MG63 (cell line): ENCODE data around the gene RNF123. TPM values are rescaled to one million over a fixed set of nuclear protein-coding genes. Genes with fewer than 3 reads are reported as not detected.
"Not testable (repeated sequence)": the region's sequence is repeated elsewhere in the genome, so short reads cannot be mapped to it uniquely, and the experiment has no call there.

Experiments
- DNase-seq: peaks from one replicate; pipeline ENCODE4 v3.0.0-alpha.2; 2020
- H3K27me3 ChIP-seq: fragments of 250-450 bp; sonication (Bioruptor Pico); 2 replicates; pipeline ENCODE4 v1.5.1; 2020; ENCODE audit warnings: mild to moderate bottlenecking, moderate library complexity
- H3K36me3 ChIP-seq: fragments of 250-450 bp; sonication (Bioruptor Pico); 2 replicates; pipeline ENCODE4 v1.5.1; 2020; ENCODE audit warnings: mild to moderate bottlenecking, moderate library complexity
- H3K4me3 ChIP-seq: fragments of 250-450 bp; sonication (Bioruptor Pico); 2 replicates; pipeline ENCODE4 v1.5.1; 2020; ENCODE audit warnings: mild to moderate bottlenecking, moderate library complexity
- H3K9me3 ChIP-seq: fragments of 250-450 bp; sonication (Bioruptor Pico); 2 replicates; pipeline ENCODE4 v1.5.1; 2020; ENCODE audit warnings: mild to moderate bottlenecking, moderate library complexity
- total RNA-seq: library from RNA; depleted of rRNA; stranded (reverse); fragments of >200 nt; shearing (Covaris generic); gene quantifications from 2 replicates; pipeline ENCODE4 v1.2.3, GENCODE V29; 2014; ENCODE audit warnings: low replicate concordance

Gene RNF123
- total RNA-seq, 1 experiment from 2014 or later: 8.5 TPM

DNA sequence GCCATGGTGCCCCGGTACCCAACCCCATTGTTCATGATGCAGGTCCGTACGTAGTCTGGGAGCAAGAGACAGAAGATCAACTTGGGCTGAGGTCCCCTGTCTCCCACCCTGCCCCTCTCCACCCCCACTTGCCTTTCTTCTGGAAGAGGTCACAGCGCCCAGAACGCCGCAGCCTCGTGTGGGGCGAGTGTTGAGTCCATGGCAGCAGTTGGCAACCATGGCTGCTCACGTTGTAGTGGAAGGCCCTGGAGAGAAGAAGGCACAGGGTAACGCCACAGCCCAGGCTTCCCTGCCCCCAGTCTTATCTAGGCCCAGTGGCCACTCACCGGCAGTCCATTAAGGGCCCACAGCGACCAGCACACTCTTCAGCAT lies 1.9 kb upstream of the RNF123 start:
- not testable (repeated sequence) for H3K4me3 ChIP-seq, H3K9me3 ChIP-seq, H3K36me3 ChIP-seq, DNase-seq, H3K27me3 ChIP-seq

DNA sequence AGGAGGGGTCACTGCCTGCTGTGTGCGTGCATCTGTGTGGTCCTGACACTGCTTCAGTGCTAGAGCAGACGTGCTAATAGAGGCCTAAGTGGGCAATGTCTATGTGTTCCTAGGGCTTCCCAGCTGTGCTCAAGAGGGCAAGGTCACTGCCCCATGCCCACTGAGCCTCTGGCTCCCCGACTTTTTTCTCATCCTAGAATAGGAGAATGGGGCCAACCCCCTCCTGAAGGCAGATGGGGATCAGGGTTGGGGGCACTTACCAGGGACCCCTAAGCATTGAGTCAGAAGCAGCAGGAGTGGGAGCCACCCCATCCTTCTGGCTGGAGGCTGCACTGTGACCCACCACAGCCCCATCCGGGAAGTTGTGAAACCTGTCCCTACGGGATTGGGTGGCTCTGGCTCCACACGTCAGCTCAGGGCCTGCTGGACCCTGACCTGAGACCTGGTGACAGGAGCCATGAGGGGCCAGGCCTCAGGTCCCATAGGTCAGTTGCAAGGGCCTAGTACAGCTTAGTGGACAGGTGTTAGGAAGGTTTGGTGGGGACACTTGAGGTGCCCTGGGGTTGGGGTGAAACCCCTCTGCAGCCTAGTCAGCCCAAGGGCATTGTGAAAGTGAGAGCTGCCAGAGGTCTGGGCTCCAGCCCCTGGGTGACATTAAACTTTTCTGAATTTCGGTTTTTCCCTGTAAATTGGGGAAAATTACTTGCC lies 865 bp upstream of the RNF123 start:
- not testable (repeated sequence) for H3K9me3 ChIP-seq, H3K36me3 ChIP-seq, H3K27me3 ChIP-seq, DNase-seq
- peak overlapping the region; percentile 86 for H3K4me3 ChIP-seq

DNA sequence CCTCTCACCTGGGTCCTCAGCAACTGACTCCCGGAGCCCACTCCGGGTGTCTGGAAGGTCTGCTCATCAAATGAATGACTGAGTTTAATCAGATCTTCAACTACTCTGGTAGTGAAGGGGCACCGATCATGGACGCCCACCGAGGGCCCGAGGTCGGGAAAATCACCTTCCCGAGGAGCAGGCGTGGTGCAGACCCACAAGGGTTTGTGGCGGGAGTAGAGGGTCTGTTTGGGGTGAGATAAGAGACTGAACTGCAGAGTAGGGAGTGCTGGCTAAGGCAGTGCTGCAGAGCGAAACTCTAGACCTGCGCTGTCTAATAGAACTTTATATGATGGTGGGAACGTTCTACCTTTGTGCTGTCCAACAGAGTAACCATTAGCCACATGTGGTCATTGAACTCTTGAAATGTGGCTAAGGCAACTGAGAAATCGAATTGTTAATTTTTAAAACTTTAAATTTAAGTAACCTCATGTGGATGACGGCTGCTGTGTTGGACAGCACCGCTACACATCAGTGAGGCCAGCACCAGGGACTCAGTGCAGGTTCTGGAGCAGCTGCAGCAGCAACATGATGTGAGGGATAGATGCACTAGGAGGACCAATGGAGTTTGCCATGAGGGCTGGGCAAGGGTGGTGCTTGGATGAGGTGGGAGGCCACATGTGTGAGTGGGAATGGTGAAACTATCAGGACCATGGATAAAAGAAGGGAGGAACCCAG lies 709 bp downstream of the RNF123 start:
- not testable (repeated sequence) for DNase-seq, H3K36me3 ChIP-seq, H3K9me3 ChIP-seq, H3K27me3 ChIP-seq
- peak overlapping the region; percentile 86 for H3K4me3 ChIP-seq

DNA sequence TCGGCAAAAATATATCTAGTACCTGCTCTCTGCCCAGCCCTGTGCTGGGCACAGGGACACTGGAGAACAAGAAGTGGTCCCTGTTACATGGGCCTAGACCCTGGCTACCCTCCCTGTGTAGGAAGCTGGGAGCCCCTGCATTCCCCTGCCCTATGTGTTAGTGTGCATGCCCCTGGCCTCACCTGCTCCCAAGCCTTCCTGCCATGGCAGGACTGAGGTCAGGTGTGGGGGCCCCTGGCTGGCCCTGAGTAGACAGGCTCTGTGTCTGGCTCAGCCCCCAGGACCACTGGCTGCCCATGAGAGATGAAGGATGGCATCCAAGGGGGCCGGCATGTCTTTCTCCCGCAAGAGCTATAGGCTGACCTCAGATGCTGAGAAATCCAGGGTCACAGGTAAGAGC lies 1.5 kb downstream of the RNF123 start:
- not testable (repeated sequence) for DNase-seq, H3K4me3 ChIP-seq, H3K9me3 ChIP-seq, H3K27me3 ChIP-seq, H3K36me3 ChIP-seq

DNA sequence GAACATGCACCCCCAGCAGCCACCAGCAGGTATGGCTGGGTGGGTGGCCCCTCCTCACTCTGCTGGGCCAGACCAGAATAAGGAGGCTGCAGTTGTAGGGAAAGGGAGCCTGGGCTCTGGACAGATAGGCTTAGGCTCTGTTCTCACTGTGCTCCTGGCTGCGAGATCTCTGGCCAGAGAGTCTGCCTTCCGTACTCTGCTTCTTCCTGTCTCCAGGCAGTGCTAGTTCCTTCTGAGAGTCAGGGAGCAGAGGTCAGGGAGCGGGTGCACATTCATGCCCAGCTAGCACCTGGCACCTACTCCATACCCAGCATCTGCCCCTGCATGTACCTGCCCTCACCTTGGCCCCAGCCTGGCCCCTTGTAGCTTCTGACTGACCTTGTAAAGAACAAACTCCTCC lies 2.1 kb downstream of the RNF123 start:
- not testable (repeated sequence) for H3K4me3 ChIP-seq, DNase-seq, H3K27me3 ChIP-seq, H3K9me3 ChIP-seq, H3K36me3 ChIP-seq

DNA sequence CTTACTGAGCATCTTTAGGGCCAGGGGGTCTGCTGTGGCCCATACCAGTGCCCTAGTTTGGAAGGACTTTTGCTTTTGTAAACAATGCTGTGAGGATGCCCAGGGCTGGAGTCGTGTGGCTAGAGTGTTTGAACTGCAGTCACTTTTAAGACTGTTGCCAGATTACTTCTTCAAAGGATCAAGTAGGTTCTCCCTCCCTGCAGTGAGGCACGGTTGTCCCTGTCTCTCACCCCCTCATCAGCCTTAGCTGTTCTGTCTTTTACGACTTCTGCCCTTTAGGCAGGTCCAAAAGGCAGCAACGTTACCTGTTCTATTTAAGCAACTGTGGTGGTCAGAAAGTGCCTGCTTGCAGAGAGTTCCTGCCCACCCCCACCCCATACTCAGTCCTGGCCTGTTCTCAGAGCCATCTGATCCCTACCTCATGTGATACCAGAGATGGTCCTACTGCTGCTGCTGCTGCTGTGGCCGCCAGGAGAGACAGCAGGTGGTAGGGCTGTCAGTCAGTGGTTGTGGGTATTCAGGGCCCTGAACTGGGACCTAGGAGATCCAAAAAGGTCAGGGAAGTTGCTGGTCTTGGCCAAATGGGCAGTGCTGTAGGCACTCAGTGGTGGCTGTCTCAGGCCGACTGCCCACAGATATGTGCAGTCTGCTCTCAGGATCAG lies 5.2 kb downstream of the RNF123 start:
- H3K27me3 ChIP-seq, H3K36me3 ChIP-seq, DNase-seq, H3K4me3 ChIP-seq, H3K9me3 ChIP-seq: not testable (repeated sequence)

DNA sequence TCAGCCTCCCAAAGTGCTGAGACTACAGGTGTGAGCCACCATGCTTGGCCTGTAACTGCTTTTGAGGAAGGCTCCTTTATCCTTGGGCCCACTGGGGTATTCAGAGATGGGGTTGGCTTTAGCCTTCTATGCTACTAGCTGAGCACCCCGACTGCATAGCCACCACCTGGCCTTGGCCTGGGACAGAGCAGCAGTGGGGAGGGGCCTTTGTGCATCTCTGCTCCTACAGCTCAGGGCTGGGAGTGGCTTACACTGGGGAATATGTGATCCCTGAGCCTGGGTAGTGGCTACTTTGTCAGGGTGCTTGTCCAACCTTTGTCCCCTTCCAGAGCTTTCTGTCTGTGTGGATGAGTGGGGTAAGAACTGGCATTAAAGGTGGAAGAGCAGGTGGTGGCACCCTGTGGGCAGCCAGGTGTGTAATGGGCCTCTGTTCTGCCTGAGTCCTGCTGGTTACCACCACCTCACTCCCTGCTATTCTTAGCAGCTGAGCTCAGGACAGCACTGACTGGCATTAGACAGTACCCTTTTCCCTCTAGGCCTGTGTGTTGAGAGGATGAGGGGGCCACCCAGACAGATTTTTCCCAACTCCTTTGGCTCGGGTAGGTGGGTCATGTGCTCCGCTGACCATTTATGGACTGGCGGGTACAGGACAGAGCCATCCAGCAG lies 6.1 kb downstream of the RNF123 start:
- not testable (repeated sequence) for H3K9me3 ChIP-seq, DNase-seq, H3K36me3 ChIP-seq, H3K27me3 ChIP-seq, H3K4me3 ChIP-seq

DNA sequence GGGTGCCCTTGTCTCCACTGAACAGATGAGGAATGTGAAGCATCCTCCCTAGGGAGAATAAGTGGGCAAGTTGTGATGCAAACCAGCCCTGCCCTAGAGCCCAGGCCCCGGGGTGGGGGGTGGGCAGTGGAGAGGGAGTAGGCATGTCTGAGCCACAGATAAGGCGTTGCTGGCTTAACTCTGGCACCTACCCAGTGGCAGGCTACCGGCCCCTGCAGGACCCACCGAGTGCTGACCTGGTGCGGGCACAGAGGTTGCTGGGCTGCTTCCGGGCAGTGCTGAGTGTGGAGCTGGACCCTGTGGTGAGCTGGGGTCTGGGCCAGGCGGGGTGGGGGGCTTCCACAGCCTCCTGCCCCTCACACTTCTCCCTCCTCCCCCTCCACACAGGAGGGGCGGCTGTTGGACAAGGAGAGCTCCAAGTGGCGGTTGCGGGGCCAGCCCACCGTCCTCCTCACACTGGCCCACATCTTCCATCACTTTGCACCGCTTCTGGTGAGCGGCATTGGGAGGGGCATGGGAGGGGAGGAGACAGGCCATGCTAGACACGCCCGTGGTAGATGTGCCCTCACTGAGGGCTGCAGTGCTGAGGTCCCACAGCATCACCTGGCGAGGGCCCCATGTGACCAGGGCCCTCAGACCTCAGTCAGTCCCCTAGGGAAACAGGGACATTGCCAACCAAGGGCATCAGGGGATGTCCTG lies 10.1 kb downstream of the RNF123 start:
- no peak overlapping the region for H3K4me3 ChIP-seq
- H3K27me3 ChIP-seq: no peaks in the 10 kb centered on the region
- DNase-seq: no peak
- no peaks in the 10 kb centered on the region for H3K9me3 ChIP-seq
- no peaks in the 10 kb centered on the region for H3K36me3 ChIP-seq

DNA sequence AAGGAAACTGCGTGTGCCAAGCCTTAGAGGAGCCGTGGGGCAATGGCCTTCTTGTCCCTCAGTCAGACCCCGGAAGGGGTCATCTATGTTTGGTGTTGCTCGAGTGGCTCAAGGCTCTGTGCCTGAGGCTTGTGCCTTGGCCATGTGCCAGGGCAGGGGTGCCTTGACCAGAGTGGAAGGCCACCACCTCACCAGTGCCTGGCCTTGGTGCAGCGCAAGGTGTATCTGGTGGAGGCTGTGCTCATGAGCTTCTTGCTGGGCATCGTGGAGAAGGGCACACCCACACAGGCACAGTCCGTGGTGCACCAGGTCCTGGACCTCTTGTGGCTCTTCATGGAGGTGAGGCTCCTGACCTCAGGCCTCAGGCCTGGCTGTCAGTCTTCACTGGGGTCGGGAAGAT lies 10.7 kb downstream of the RNF123 start:
- Histone ChIP-seq H3K9me3 (no peaks in the 10 kb centered on the region), H3K36me3 (no peaks in the 10 kb centered on the region), H3K4me3 (no peak overlapping the region), H3K27me3 (no peaks in the 10 kb centered on the region)
- DNase-seq: no peak

DNA sequence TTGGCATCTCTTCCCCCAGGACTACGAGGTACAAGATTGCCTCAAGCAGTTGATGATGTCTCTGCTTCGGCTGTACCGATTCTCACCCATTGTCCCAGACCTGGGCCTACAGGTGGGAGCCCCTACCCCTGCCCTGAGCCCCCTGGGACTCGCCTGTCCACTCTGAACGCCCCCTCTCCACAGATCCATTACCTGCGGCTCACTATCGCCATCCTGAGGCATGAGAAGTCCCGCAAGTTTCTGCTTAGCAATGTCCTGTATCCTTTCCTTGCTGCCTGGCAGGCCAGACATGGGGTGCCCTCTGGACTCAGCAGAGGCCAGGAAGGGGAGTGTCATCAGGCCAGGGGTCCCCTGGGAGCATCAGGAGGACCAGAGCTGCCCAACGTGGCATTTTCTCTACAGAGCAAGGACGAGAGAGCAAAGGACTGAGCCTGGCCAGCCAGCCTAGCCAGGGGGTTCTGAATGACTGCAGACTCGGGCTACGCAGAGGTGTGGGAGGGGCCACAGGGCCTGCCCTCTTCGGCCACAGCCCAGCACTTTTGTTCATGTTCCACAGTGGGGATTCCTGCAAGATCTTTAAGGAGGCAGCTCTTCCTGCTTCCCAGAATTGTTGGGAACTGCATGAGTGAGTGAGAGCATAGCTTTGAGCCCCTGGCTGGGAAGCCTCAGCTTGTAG lies 11.2 kb downstream of the RNF123 start:
- Histone ChIP-seq H3K9me3 (no peaks in the 10 kb centered on the region), H3K4me3 (no peak overlapping the region), H3K27me3 (no peaks in the 10 kb centered on the region), H3K36me3 (no peaks in the 10 kb centered on the region)
- no peak for DNase-seq

DNA sequence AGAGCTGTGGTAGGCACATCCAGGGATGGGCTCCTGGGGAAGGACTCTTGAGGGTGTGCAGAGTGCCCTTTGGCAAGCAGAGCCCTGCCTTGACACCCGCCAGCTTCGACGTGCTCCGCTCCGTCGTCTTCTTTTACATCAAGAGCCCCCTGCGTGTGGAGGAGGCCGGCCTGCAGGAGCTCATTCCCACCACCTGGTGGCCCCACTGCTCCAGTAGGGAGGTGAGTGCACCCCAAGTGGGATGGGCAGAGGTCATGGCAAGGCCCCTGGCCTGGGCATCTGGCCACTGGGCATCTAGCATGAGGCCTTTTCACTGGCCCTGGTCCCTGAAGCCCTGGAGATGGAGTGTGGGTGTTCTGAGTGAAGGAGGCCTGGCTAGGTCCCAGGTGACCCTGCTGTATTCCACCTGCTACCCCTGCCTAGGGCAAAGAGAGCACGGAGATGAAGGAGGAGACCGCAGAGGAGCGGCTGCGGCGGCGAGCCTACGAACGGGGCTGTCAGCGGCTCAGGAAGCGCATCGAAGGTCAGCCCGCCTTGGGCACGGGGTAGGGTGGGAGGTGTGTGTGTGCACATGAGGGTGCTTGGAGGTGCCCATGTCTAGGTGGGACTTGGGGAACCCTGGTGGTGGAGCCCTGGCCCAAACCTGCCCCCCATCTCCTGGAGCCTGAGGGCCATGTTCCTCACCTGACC lies 12.2 kb downstream of the RNF123 start:
- no peaks in the 10 kb centered on the region for H3K27me3 ChIP-seq
- no peaks in the 10 kb centered on the region for H3K36me3 ChIP-seq
- no peaks in the 10 kb centered on the region for H3K9me3 ChIP-seq
- no peak for DNase-seq
- no peak overlapping the region for H3K4me3 ChIP-seq

DNA sequence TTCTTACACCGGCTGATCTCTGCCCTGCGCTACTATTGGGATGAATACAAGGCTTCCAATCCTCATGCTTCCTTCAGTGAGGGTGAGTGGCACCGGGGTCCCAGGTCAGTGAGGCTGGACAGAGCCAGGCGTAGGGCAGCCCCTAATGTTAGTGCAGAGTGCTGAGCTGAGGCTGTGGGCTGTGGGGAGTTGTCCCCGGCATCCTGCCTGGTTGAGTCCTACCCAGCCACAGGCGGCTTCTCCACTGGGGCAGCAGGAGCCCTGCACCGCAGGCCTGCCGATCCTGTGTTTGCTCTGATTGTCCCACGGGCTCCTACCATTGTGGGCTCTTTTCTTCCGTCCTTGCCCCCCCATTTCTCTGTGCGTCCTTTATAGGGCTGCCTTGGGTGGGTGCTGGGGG lies 13.3 kb downstream of the RNF123 start:
- H3K36me3 ChIP-seq: no peaks in the 10 kb centered on the region
- DNase-seq: no peak
- H3K27me3 ChIP-seq: no peaks in the 10 kb centered on the region
- H3K4me3 ChIP-seq: no peak overlapping the region
- H3K9me3 ChIP-seq: no peaks in the 10 kb centered on the region

DNA sequence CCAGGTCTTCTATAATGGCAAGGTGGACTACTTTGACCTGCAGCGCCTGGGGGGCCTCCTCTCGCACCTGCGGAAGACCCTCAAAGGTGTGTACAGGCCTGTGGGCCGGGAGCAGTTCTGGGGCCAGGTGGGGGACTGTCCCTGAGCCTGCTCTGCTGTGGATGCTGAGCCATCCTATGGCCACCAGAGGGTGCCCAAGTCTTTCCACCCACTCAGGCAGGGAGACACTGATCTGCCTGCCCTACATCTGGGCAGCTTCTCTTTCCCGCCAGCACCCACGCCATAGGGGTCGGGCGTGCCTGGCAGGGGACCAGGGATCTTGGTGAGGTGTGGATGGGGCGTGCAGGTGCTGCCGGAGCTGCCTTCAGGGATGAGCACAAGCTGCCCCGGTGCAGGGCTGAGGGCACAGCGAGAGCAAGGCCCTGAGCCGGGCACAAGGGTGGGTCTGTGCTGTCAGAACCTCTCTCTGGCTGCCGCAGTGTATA lies 14.1 kb downstream of the RNF123 start:
- H3K36me3 ChIP-seq: no peaks in the 10 kb centered on the region
- peak; percentile 49 for DNase-seq
- no peaks in the 10 kb centered on the region for H3K9me3 ChIP-seq
- no peak overlapping the region for H3K4me3 ChIP-seq
- H3K27me3 ChIP-seq: no peaks in the 10 kb centered on the region

DNA sequence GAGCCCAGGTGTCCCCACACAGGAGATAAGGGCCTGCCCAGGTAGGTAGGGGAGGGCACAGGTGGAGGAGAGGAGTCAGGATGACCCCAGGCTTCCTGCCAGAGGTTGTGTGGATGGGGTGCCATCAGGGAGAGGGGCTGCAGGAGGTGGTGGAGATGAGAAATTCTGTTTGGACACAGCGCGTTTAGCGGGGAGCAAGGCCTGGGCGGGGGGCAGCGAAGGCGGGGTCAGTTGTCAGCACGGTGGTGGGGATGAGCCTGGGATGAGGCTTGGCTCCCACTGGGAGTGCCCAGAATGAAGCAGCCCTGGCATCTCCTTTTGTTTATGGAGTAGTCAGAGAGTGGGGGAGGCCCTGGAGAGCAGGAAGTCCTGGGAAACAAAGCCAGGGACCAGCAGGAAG lies 14.6 kb downstream of the RNF123 start:
- no peak overlapping the region for H3K4me3 ChIP-seq
- no peaks in the 10 kb centered on the region for H3K9me3 ChIP-seq
- DNase-seq: no peak
- no peaks in the 10 kb centered on the region for H3K27me3 ChIP-seq
- no peaks in the 10 kb centered on the region for H3K36me3 ChIP-seq

DNA sequence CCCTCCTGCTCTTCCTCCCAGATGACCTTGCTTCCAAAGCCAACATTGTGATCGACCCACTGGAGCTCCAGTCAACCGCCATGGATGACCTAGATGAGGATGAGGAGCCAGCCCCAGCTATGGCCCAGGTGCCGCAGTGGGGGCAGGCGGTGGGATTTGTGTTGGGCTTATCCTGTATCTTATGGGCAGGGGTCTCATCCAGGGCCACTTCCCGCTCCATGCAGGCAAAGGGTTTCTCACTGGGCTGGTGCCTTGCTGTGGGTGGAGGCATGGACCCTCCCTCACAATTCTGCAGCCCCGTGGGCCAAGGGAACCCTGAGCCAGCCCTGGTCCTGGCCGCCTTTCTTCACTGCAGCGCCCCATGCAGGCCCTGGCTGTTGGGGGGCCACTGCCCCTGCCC lies 15.3 kb downstream of the RNF123 start:
- Histone ChIP-seq H3K9me3 (no peaks in the 10 kb centered on the region), H3K36me3 (no peaks in the 10 kb centered on the region), H3K27me3 (no peaks in the 10 kb centered on the region), H3K4me3 (no peak overlapping the region)
- no peak for DNase-seq
